ENCODE data around the gene DGKE.
A peak's percentile ranks its signal among the peaks of the same experiment; 100 is the strongest.

DGKE gene

DNA sequence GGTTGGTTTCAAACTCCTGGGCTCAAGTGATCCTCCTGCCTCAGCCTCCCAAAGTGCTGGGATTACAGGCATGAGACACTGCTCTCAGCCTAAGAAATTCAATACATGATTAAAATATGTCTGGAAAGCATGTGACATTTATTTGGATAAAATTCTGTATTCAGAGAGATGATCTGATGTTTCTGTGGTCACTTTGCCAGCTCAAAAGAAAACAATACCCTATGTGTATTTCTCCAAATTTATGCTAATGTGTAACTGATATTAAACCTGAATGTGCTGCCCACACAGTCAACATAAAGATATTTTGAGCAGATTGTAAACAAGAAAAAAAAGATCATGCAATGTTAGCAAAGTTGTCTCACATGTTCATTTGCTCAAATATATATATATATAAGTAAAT, 16.9 kb upstream of the DGKE start:
- DNase-seq, result no peak

- DNase-seq, result no peak
Measured at GRCh38 chr17:56819030-56819429, 14.9 kb upstream of the DGKE start.

- peak in 4 of 5 experiments; percentile 37 to 76 (median 46) for DNase-seq
Measured at GRCh38 chr17:56819431-56820145, 14.4 kb upstream of the DGKE start.

- DNase-seq, result no peak
Measured at GRCh38 chr17:56820207-56820606, 13.7 kb upstream of the DGKE start.

- no peak for DNase-seq
Measured at GRCh38 chr17:56821847-56822534, 12.0 kb upstream of the DGKE start.

DNA sequence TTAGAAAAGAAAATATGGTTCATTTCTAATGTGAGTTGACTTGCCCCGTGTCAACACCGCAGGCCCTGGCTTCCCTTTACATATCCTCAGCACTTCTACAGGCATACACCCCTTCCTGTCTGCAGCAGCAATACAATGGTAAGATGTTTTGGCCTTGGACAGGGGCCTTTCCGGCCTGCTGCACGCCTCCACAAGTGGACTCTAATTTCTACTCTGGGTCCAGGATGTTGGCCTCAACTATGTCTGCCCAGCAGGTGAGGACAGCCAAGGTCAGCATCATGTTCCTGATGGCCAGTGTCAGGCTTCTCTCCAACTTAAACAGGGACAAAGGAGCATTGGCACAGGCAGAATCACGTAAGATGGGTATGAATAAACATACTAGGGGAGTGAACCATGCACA, 11.2 kb upstream of the DGKE start:
- DNase-seq, result no peak

- no peak for DNase-seq
Measured at GRCh38 chr17:56823848-56824247, 10.1 kb upstream of the DGKE start.

DNA sequence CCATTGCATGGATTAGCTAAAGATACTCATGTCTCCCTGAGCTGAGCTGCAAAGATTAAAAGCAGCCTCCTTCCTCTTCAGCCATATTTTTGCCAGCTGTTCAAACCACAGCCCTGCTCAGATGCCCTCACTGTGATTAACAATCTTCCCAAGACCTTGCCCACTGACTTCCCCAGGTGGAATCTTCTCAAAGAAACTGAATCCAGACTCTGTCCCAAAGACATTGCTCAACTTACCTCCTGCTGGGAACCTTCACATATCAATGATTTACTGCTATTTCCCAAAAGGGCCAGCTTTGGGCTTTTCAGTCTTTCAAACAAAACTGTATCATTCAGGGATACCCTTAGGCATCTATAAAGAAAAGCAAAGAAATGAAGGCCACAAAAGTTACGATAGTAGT, 9.4 kb upstream of the DGKE start:
- no peak for DNase-seq

DNA sequence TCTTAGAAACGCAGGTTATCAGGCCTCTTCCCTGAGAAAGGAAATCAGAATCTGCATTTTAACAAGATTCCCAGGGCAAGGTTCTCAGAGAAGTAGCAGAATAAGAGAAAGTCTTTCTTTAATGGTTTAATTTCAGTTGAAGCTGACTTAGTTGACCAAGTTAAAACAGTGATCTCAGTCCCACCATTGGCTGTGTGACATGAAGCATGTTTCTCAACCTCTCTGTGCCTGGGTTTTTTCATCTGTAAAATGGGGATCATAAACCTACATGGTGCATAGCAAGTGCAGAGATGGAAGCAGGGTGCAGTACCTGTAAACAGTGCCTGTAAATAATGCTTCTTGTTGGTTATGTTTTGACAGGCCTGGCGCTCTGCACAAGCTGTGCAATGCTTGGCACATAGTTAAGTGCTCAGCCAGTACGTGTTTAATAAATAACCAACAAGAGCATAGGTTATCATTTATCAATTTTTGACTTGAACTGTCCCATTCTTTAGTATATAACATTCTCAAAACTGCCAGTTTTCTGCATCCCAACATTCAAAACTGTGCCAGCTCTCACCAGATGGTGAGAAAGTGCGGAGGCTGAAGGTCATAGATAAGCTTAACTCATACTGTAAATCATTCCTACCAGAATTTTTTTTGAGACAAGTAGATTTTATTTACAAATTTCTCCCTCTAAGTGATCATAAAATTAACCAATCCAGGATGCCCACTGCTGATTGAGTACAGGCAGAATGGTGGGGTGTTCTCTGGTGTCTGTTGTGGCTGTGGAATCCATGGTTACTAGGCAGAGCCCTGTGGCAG, 7.1 kb upstream of the DGKE start:
- no peak for DNase-seq

- no peak for DNase-seq
Measured at GRCh38 chr17:56830726-56831368, 3.1 kb upstream of the DGKE start.

DNA sequence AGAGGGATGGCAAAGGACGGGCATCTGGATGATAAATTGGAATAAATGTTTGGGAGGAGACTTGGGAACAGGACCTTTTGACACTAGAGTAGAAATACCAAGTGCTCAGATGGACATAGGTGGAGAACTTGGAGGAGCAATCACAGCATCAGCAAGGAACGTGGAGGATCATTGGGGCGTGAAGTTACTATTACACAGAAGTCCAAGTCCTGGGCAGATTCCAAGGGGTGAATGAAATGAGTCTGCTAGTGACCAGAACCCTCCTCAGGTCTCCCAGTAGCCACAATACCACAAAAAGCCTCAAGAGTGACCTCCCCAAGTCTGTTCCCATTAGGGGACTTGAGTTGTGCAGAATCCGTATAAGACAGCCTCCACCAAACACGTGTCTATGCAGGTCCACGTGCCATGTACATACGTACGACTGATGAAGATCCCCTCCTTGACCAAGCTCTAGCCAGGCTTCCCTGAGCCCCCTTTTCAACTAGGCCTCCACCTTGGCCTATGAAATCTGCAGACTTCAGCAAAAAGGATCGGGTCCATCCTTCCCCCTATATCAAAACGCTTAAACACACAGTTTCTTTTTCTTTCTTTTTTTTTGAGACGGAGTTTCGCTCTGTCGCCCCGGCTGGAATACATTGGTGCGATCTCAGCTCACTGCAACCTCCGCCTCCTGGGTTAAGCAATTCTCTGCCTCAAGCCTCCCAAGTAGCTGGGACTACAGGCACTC, 2.4 kb upstream of the DGKE start:
- DNase-seq, result no peak

DNA sequence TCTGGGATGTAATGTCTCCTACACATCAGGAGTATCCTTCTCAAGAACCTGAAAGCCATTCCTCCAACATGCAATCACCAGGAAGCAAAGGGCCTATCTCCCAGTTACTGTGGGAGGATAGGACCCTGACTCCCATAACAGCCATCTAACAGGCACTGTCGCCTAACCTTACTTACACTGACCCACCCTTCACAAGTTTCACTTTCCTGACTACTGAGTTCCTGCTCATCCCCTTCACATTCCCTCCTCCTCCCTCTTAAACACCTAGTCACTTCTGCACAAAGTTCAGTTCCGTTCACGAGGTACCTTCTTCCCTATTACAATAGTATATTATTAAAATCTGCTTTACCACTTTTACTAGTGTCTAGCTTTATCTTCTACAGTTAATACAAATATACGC, 1.5 kb upstream of the DGKE start:
- DNase-seq, result no peak

DNA sequence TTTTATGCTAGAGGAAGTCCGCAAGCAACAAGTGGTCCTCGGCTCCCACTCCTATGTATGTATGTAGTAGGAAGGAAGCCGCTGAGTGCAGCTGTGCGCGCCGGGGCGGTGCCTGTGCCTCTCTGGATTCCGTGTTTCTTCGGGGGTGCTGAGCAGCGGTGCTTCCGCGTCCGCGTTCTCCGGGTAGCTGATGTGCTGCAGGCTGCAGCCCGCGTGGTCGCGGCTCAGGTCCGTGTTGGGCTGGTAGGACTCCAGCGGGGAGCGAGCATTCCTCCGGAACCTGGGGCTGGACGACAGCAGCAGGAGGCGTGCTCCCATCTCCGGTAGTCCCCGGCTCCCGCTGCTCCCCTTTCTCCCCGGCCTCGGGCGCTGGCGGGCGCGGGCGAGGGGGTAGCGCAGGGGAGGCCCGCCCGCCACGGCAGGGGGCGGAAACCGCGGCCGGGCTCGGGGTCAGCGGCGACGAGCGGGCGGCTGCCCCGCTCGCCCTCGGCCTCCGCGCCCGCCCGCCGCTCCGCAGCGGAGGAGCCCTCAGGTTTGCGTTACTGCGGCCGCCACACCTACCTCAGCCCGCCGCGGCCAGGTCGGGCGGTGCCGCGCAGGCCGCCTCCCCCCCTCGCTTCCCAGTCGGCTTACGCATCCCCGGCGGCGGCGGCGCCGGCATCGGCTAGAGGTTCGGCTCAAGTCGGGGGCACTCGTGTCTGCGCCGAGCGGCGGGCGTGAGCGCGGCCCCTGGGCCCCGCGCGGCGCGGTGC, 718 bp upstream of the DGKE start:
- peak; percentile 39 to 91 (median 59) for DNase-seq

DNA sequence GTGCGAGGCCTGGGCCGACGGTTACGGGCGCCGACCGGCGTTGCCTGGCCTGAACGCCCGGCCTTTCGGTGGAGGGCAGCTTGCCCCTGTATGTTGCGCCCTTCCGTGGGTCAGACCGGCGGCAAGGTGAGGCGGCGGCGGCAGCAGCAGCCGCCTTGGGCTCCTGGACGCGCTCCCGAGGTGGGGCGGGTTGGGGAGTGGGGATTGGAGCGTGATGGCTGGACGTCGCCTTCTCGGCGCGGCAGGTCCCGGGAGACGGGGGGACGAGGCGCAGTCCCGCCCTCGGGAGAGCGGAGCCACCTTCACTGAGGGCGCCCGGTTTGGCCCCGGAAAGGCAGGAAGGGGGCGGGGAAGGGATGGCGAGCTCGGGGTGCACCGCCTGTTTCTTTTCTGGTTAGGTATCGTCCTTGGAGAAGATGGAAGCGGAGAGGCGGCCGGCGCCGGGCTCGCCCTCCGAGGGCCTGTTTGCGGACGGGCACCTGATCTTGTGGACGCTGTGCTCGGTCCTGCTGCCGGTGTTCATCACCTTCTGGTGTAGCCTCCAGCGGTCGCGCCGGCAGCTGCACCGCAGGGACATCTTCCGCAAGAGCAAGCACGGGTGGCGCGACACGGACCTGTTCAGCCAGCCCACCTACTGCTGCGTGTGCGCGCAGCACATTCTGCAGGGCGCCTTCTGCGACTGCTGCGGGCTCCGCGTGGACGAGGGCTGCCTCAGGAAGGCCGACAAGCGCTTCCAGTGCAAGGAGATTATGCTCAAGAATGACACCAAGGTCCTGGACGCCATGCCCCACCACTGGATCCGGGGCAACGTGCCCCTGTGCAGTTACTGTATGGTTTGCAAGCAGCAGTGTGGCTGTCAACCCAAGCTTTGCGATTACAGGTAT, 671 bp downstream of the DGKE start:
- DNase-seq, result peak; percentile 41 to 86 (median 62)

- DNase-seq, result no peak
Measured at GRCh38 chr17:56835264-56835585, 1.3 kb downstream of the DGKE start.

DNA sequence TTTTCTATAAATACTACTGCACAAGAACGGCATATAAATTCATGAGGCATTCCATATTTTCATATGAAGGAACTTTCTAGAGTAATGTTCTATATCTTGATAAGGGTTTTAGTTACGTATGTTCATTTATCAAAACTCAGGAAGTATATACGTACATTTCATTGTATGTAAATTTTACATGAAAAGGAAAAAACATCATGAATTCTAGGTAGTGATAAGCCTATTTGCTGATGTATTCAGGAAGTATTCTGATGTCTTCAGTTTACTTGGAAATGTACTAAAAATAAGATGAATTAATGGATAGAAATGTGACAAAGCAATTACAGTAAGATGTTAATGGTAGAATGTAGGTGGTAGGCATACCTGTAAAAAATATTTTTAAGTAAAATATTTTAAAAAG, 4.7 kb downstream of the DGKE start:
- peak in 1 of 5 experiments; percentile 19 for DNase-seq

- no peak for DNase-seq
Measured at GRCh38 chr17:56842577-56842976, 8.6 kb downstream of the DGKE start.

- DNase-seq, result no peak
Measured at GRCh38 chr17:56845934-56846333, 12.0 kb downstream of the DGKE start.

DNA sequence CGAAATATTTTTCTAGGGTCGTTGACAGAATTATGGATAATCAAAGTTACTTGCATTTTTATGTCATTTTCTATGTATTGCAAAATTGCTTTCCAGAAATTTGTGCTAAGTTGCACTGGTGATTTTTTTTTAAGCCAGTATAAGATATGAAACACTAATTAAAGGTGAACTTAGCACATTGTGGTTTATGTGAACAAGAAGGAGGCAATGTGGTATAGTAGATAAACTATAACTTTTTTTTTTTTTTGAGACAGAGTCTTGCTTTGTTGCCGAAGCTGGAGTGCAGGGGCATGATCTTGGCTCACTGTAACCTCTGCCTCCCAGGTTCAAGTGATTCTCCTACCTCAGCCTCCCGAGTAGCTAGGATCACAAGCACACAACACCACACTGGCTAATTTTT, 13.2 kb downstream of the DGKE start:
- DNase-seq, result no peak

- DNase-seq, result no peak
Measured at GRCh38 chr17:56849131-56849530, 15.2 kb downstream of the DGKE start.

DNA sequence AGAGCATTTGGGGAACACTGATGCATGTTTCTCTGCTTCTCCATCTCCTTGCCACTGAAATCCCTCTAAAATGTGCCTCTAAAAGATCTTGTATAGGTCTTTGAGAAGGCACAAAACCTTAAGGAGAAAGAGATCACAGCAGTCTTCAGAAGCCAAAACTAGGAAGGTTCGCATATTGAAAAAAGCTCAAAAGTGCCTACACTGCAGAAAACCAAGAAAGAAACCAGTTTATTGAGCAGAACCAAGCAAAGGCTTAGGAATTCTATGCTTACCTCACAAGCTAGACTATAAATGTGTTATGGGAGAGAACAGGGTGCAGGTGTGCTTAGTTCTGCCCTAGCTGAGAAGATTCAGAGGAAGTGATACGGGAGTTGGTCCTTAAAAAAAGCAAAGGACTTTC, 16.6 kb downstream of the DGKE start:
- no peak for DNase-seq
